Cardiac septum (tissue), 1 donor: ENCODE measurements around the gene RBM22. TPM values are rescaled to one million over a fixed set of nuclear protein-coding genes. Genes with fewer than 3 reads are reported as not detected.
A peak's percentile ranks its signal among the peaks of the same experiment; 100 is the strongest.
"Not testable (repeated sequence)": the region's sequence is repeated elsewhere in the genome, so short reads cannot be mapped to it uniquely, and the experiment has no call there.

ENCODE experiments used
- DNase-seq: peaks from one replicate; pipeline ENCODE4 v3.0.0-alpha.2; 2020; ENCODE audit warnings: low spot score
- intact Hi-C: fragments of 100-400 bp; cut with DNase I; formaldehyde crosslinking; loops from one replicate; pipeline ENCODE4 v1.14.0; 2022
- long read RNA-seq: library from polyadenylated mRNA; unstranded; transcript quantifications from one replicate; pipeline ENCODE4 v2.0.0, GENCODE V29; 2021
- total RNA-seq: library from RNA; stranded (reverse); fragmentation: NEBNext Ultra II Directional; extraction: Animal tissue kit (Norgen Biotek cat#: 25700); gene quantifications from one replicate; pipeline ENCODE4 v1.2.1, GENCODE V29; 2021
- donor health status: DM: no; HTN: no; CAD: no.

RBM22 gene
- total RNA-seq, result 33.8 TPM
- long read RNA-seq, transcript RBM22-201 (11 exons, 2,342 nt), result major isoform, 22 of 29 reads
- long read RNA-seq, partial matches to known transcripts, result 4 of 29 reads
- long read RNA-seq, other reads (novel, unspliced or antisense), result 3 of 29 reads

- DNase-seq, result peak; percentile 95
- intact Hi-C loops, result loop anchor here (2.0 to 5.0 kb wide), 4 partner anchors 57 to 248 kb away; partner anchors contain the start of genes DCTN4 and SMIM3
Measured at GRCh38 chr5:150700594-150701377, at the start of gene RBM22. RBM22 (minus strand) TSS chr5:150701062; CDS start chr5:150700985, 77 bp downstream.

- no peak for DNase-seq
- intact Hi-C loops, result no loop called here
Measured at GRCh38 chr5:150750469-150750868, 49.6 kb upstream of the RBM22 start.

- DNase-seq, intact Hi-C loops: not testable (repeated sequence)
Measured at GRCh38 chr5:150743142-150743488, 42.3 kb upstream of the RBM22 start.

GRCh38 chr5:150742455-150743141, 41.7 kb upstream of the RBM22 start:
- not testable (repeated sequence) for DNase-seq

GRCh38 chr5:150740992-150741391, 40.1 kb upstream of the RBM22 start:
- intact Hi-C loops, result no loop called here
- no peak for DNase-seq

More at GRCh38 chr5:150742455-150743141, 41.7 kb upstream of the RBM22 start:
- intact Hi-C loops, result not testable (repeated sequence)

- intact Hi-C loops, result no loop called here
- DNase-seq, result no peak
Measured at GRCh38 chr5:150738862-150739261, 38.0 kb upstream of the RBM22 start.

GRCh38 chr5:150734579-150735384, 33.9 kb upstream of the RBM22 start:
- peak; percentile 90 for DNase-seq
- intact Hi-C loops, result no loop called here

GRCh38 chr5:150731669-150732242, 30.9 kb upstream of the RBM22 start:
- intact Hi-C loops, result no loop called here
- DNase-seq, result no peak

- DNase-seq, result no peak
- intact Hi-C loops, result no loop called here
Measured at GRCh38 chr5:150729859-150730258, 29.0 kb upstream of the RBM22 start.

- intact Hi-C loops, result no loop called here
- DNase-seq, result no peak
Measured at GRCh38 chr5:150723845-150724244, 23.0 kb upstream of the RBM22 start.

- no peak for DNase-seq
- intact Hi-C loops, result no loop called here
Measured at GRCh38 chr5:150710165-150710564, 9.3 kb upstream of the RBM22 start.

GRCh38 chr5:150706776-150707390, 6.0 kb upstream of the RBM22 start:
- intact Hi-C loops, result no loop called here
- DNase-seq, result no peak

- no peak for DNase-seq
- intact Hi-C loops, result loop anchor here (5.0 kb wide), 2 partner anchors 54 to 251 kb away; partner anchors contain the start of gene DCTN4
Measured at GRCh38 chr5:150703762-150704161, 2.9 kb upstream of the RBM22 start.

GRCh38 chr5:150700246-150700593, 642 bp downstream of the RBM22 start:
- DNase-seq, result no peak
- intact Hi-C loops, result loop anchor here (2.0 to 5.0 kb wide), 4 partner anchors 57 to 248 kb away; partner anchors contain the start of genes DCTN4 and SMIM3

GRCh38 chr5:150694612-150695011, 6.2 kb downstream of the RBM22 start:
- intact Hi-C loops, result loop anchor here (2.0 to 5.0 kb wide), 2 partner anchors 18 to 32 kb away; partner anchors contain the start of gene MYOZ3

GRCh38 chr5:150692276-150692675, 8.6 kb downstream of the RBM22 start:
- intact Hi-C loops, result no loop called here
- DNase-seq, result no peak

More at GRCh38 chr5:150694612-150695011, 6.2 kb downstream of the RBM22 start:
- no peak for DNase-seq

- DNase-seq, result no peak
- intact Hi-C loops, result no loop called here
Measured at GRCh38 chr5:150690760-150691159, 10.1 kb downstream of the RBM22 start.

GRCh38 chr5:150689120-150689519, 11.7 kb downstream of the RBM22 start:
- intact Hi-C loops, result no loop called here
- no peak for DNase-seq

GRCh38 chr5:150676578-150676977, 24.3 kb downstream of the RBM22 start:
- DNase-seq, result no peak
- intact Hi-C loops, result loop anchor here (2.0 kb wide), 1 partner anchor 18 kb away; no protein-coding TSS in a partner anchor
